DMS 273 (cell line): Measurements from ENCODE around the gene ARF1.

ENCODE experiments used
- DNase-seq: peaks from one replicate; lab custom pipeline; 2025; ENCODE audit not compliant: unreplicated experiment; lab: John Stamatoyannopoulos, UW

Gene ARF1

GRCh38 chr1:228145463-228146416 is 63.2 kb downstream of the ARF1 start:
- no peak for DNase-seq

- no peak for DNase-seq
Measured at GRCh38 chr1:228146417-228147150, 64.1 kb downstream of the ARF1 start.

GRCh38 chr1:228147151-228147693 is 64.7 kb downstream of the ARF1 start:
- DNase-seq, result no peak

GRCh38 chr1:228147768-228148167 is 65.3 kb downstream of the ARF1 start:
- DNase-seq, result no peak

GRCh38 chr1:228148196-228148861 is 65.8 kb downstream of the ARF1 start:
- DNase-seq, result peak; percentile 33
